Activated CD4-positive, alpha-beta T cell treated with anti-CD3 and anti-CD28 coated beads, Interleukin-2, amount 50 U/mL, for 48 hours (primary cell): ENCODE results near the gene NUDT13.
A peak's percentile ranks its signal among the peaks of the same experiment; 100 is the strongest.

ENCODE experiments used
- DNase-seq, 2 experiments: peaks; one replicate each; pipeline ENCODE4 v3.0.0-alpha.2; 2020

The NUDT13 gene

DNA sequence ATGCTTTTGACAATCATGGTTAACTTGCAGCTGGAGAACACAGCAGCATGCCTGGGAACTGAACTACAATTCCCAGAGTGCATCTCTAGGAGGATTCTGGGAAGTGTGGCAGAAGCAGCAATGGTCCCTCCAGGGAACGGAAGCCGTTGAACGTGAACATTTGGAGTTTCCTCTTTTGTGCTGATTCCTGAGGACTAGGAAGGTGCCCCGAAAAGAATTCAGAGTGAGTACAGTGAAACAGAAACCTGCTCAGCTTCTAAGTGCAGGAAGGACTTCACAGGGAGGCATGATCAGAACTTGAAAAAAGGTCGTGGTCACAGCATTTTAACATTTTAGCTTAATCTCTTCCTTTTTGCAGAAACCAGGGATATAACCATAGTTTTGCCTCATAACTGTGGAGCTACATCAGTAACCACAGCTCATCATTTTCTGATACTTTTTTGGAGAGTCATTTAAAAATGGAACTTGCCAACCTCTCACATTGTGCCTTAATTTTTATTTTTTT is at the start of gene NUDT13:
NUDT13 (plus strand) TSS at position 111 of the 505 bp plus-strand sequence. CDS start 3,911 bp downstream, outside the sequence.
- DNase-seq = peak; percentile 44 to 53

GRCh38 chr10:73060738-73061635 is 49.3 kb upstream of the NUDT13 start:
- DNase-seq = no peak

DNA sequence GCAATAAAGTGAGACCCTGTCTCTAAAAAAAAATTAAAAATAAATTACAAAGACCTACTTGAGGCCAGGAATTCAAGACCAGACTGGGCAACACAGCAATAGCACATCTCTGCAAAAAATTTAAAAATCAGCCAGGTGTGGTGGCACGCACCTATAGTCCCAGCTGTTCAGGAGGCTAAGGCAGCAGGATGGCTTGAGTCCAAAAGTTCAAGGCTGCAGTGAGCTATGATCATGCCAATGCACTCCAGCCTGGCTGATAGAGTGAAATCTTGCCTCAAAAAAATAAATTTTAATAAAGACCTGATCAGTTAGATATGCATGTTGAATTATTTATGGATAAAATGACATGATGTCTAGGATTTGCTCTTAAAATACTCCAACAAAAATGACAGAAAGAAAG is 48.5 kb upstream of the NUDT13 start:
- no peak for DNase-seq

DNA sequence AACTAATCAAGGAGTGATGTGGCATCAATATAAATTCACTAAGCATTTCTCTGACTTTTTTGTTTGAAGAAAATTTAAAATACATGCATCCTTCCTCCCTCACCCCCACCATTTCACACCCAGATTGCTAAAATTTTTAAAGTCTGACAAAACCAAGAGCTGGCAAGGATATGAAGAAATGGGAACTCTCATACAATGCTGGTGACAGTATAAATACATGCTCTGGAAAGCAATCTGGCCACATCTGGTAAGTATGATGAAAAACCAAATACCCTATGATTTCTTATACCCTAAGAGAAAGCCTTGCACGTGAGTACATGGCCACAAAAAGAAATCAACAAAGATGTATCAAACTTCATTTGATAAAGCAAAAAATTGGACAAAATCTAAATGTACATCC is 44.8 kb upstream of the NUDT13 start:
- DNase-seq = no peak

GRCh38 chr10:73073627-73074026 is 36.6 kb upstream of the NUDT13 start:
- DNase-seq = no peak

- no peak for DNase-seq
These were observed 34.4 kb upstream of the NUDT13 start for GRCh38 chr10:73075829-73076228.

DNA sequence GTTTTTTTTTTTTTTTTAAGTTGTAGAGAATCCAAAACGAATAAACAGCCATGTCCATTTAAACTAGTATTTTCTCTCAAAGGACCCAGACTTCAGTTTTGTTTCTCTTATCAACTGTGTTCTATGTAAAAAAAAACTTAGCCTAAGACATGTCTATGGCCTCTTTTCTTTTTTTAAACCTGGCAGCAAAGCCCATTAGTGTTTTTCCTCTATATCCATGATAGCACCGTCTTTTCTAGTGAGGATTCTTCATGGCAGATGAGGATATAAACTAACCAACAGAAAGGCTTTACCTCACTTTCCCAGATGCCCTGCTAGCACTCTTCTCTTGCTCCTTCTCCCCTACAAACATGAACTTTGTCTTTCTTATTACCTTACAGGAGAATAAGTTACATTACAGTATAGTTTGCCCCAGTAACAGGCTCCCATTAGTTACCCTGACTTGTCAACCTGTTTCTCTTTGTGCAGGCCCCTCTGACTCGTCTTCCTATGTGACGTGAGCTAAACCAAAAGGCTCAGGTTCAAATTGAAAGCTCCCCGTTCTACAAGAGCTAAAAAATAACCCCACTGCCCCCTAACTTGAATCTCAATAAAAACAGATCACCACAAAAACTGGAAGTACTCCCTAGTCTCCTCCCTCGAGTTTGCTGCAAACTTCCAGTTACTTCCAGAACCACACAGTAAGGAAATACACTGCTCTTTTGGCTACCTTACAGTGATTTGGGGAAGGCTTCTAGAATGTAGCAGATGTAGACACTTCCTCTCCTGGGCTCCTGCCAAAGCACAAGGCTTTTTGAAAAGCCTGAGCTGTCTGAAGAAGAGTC is 33.7 kb upstream of the NUDT13 start:
- DNase-seq = no peak

- no peak for DNase-seq
These were observed 30.3 kb upstream of the NUDT13 start for GRCh38 chr10:73079779-73080541.

DNA sequence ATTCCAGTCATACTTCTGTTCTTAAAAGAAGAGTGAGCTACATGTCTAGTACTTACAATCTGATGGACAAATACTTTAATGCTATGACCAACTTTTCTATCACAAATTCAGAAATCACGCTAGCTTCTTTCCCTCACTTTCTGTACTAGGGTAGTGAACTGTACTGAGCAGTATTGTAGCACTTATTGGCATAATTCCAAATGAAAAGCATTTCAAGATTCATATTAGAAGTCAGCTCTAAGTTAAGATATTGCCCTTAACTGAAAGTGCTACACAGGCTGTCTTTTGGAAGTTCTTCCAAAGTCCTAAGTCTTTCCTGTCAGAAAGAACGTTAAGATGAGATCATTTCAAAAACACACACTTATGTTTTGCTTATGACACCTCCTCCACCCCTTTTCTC is 27.0 kb upstream of the NUDT13 start:
- no peak for DNase-seq

DNA sequence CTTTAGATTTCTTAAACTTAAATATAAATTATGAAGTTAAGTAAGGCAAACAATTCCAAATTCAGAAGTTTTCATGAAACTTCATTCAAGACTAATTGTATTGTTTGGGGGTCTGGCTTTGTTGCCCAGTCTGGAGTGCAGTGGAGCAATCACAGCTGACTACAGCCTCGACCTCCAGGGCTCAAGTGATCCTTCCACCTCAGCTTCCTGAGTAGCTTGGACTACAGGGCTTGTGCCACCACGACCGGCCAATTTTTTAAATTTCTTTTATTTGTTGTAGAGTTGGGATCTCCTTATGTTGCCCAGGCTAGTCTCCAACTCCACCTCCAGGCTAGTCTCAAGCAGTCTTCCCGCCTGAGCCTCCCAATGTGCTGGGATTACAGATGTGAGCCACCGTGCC is 26.0 kb upstream of the NUDT13 start:
- no peak for DNase-seq

DNA sequence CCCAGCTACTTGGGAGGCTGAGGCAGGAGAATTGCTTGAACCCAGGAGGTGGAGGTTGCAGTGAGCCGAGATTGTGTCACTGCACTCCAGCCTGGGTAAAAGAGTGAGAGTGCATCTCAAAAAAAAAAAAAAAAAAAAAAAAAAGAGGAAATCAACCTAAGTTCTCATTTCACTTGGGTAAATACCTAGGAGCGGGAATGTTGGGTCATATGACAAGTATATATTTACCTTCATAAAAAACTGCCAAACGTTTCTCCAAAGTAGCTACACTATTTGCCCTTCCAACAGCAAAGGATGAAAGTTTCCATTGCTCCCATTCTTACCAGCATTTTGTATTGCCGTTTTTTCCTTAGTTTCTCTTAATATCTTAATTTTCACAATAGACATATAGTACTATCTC is 23.4 kb upstream of the NUDT13 start:
- DNase-seq = no peak

DNA sequence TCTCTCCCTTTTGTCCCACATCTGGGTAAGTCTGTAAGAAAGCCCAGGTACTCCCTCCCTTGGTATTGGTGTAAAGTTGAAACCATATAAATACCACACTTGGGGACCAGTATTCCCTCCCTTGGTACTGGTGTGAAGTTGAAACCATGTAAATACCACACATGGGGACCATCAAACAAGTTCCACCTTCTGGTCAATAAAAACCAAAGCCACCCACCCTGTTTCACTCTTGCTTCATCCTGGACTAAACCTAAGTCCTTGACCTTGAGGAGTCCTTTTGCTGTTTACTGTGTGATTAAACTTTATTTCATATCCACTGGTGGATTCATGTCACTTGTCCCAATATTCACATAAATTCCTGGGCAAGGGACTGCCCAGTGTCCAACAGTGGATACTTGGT is 22.0 kb upstream of the NUDT13 start:
- no peak for DNase-seq

- DNase-seq = no peak
These were observed 17.4 kb upstream of the NUDT13 start for GRCh38 chr10:73092830-73093229.

- DNase-seq = no peak
These were observed 16.1 kb upstream of the NUDT13 start for GRCh38 chr10:73093922-73094850.

DNA sequence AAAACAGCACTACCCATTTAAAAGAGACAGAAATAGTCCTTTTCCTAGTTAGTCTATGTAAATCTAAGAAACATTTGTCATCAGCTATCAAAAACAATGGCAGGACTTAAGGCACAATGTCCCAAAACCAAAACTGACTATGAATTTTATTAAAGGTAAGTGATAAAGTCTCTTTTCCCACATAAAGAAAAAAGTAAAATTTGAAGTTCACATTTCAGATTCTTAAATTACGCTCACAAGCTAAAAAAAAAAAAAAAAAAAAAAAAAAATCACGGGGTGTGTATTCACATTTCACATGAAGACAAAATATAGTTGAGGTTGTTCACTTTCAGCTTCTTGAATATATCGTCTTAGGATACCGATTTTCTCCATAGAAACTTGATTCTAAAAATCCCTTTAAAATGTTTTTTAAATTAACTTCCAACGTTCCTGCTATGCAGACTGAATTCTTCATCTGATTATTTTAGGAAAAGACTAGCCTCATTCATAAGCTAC is 15.2 kb upstream of the NUDT13 start:
- DNase-seq = no peak

GRCh38 chr10:73095481-73096021 is 14.7 kb upstream of the NUDT13 start:
- DNase-seq = peak; percentile 52 to 63

- peak; percentile 73 to 80 for DNase-seq
These were observed 14.2 kb upstream of the NUDT13 start for GRCh38 chr10:73096041-73096448.

DNA sequence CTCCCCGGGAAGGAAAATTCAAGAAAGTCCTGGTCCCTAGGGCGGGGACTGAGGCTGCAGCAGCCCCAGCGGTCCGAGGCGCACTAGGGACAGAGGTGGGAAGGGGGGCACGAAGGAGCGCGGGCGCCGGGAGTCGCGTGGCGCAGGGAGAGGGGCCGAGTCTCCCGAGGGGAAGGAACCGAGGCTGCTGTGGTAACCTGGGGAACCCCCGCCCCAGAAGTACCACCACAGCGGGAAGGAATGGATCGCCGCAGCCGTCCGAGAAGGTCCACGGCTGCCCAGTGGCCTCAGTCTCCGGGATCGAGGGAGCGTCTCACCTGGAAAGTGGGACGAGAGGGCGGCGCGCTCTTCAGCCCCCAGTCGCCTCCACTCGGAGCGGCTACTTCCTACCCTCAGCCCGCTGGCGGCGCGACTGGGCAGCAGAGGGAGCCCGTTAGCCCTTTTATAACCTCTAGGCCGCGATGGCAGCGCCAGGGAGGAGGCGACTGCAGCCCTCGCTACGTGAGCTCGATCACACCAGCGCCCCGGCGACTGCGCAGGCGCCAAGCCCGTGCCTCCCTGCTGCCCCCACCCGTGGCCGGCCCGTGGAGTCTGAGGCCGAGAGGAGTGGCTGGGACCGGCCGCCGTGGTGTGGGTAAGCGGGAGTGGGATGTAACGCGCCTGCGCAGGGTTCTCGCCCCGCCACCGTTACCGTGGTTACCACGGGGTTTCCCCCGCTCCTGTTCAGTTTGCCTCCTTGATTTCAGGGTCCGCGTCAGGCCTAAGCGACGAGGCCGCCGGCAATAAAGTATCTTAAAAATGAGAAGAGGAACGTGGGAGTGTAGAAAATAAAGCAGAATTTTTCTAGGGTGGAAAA is 13.6 kb upstream of the NUDT13 start, which contains the start of gene P4HA1:
P4HA1 (minus strand) TSS at position 418 of the 856 bp plus-strand sequence. CDS start 21,983 bp downstream, outside the sequence.
- peak; percentile 98 to 99 for DNase-seq

DNA sequence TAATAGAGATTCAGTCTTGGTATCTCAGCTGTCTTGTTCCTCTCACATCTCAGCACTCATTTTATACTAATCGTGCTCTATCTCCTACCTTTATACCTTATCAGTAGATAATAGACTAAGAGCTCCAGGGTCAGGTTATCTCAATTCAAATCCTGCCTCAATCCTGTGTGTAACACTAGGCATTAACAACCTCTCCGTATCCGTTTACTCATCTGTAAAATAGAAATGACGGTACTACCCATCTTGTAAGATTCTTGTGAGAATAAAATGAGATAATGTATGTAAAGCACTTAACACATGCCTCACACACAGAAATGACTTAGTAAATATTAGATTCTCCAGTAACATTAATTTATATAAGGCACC is 13.0 kb upstream of the NUDT13 start:
- DNase-seq = no peak

GRCh38 chr10:73099141-73099540 is 11.1 kb upstream of the NUDT13 start:
- no peak for DNase-seq
